ENCODE measurements around the gene CTDSPL.

DNA sequence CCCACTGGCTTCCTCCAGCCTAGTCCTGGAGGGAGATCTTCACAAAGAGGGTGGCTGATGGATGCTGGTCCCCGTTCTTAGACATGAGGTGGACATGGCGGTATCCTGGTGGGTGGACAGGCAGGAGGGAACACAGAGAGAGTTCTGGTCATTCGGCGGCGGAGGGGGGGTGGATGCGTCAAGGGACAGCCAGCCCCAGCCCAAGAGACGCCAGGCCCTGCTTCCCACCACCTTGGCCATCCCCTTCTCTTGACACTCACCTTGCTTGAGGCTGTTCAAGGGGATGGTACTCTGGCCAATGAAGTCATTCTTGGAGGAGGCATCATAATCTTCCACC is 146.0 kb downstream of the CTDSPL start:
- TF ChIP-seq, protein P1, sequence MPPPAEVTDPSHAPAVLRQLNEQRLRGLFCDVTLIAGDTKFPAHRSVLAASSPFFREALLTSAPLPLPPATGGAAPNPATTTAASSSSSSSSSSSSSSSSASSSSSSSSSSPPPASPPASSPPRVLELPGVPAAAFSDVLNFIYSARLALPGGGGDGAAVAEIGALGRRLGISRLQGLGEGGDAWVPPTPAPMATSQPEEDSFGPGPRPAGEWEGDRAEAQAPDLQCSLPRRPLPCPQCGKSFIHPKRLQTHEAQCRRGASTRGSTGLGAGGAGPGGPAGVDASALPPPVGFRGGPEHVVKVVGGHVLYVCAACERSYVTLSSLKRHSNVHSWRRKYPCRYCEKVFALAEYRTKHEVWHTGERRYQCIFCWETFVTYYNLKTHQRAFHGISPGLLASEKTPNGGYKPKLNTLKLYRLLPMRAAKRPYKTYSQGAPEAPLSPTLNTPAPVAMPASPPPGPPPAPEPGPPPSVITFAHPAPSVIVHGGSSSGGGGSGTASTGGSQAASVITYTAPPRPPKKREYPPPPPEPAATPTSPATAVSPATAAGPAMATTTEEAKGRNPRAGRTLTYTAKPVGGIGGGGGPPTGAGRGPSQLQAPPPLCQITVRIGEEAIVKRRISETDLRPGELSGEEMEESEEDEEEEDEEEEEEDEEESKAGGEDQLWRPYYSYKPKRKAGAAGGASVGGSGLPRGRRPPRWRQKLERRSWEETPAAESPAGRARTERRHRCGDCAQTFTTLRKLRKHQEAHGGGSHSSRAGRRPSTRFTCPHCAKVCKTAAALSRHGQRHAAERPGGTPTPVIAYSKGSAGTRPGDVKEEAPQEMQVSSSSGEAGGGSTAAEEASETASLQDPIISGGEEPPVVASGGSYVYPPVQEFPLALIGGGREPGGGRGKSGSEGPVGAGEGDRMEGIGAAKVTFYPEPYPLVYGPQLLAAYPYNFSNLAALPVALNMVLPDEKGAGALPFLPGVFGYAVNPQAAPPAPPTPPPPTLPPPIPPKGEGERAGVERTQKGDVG (CRISPR knock-in tag; IDR thresholded peaks at IDR 0.05; ENCODE audit: borderline replicate concordance): no peak
- no peak for TF ChIP-seq TAF1 (CRISPR knock-in tag; IDR thresholded peaks at IDR 0.05)

Data from HepG2 (cell line).